Stimulated activated CD4-positive, alpha-beta T cell treated with anti-CD3 and anti-CD28 coated beads, Interleukin-2, amount 100 ng/mL, for 4 hours (primary cell): ENCODE data around the gene SEPTIN8.

Source experiments
- DNase-seq: peaks from one replicate; pipeline ENCODE4 v3.0.0-alpha.2; 2020; ENCODE audit warnings: low read depth

Gene SEPTIN8

DNA sequence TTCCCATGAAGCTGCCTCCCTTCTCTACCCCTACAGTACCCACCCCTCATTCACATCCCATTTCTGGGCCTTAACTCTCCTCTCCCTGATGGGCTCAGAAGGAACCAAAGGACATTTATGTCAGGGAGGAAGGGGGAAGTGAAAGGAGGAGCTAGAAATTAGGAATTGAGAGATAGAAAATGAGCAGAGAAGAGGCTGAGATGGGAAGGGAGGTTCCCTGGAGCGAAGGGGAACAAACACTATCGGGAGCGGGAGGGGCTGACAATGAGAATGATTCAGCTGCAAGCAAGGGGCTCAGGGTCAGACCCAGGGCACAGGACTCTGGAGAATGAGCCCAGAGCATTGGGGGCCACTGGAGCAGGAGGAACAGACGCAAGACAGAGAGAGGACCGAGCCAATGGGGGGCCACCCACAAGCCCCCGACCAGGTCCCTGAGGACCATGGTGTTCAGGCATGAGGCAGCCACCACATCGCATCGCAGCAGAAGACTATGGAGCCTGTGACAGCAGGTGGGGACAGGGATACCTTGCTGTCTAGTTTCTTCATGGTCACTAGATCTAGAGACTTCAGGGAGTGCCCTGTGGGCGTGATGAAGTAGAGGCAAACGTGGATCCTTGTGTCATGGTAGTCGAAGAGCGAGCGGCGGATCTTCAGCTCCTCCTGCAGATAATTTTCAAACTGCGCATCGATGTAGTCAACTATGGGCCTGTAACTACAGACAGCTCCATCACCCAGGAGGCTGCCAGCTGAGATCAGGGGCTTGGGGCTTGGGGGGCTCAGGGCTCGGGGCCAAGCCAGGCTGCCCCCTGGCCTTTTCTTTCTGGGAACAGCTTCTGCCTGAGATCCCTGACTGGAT, 13.6 kb downstream of the SEPTIN8 start:
- DNase-seq = no peak

DNA sequence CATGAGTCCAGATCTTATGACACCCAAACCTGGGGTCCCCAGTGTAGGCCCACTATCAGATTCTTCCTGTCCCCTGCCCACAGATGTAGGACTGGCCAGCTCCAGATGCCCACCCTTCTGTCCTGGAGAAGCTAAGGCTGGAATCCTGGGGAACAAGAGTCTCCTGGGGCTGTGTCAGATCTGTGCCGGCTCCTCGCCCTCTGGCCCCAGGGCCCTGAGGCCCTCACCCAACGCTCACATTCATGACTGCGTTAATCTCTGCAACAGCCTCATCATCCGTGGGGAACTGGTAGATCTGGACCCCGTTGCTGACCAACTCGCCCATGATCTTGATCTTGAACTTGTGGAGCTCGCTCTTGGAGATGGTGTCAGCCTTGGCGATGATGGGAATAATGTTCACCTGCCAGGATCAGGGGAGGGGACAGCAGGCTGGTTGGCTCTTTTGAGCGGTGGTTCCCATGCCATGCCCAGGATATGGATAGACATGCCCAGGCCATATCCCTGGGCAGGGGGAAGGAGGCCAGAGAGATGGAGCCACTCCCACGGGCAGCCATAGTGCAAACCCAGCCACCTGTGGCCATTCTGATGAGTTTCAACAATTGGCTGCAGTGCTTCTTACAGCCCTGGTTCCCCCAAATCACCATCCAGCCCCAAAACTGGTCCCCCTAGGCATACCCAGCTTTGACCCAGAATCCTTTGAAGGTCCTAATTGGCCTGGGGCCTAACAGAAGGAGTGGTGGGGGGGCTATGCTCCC, 14.6 kb downstream of the SEPTIN8 start:
- DNase-seq = no peak

DNA sequence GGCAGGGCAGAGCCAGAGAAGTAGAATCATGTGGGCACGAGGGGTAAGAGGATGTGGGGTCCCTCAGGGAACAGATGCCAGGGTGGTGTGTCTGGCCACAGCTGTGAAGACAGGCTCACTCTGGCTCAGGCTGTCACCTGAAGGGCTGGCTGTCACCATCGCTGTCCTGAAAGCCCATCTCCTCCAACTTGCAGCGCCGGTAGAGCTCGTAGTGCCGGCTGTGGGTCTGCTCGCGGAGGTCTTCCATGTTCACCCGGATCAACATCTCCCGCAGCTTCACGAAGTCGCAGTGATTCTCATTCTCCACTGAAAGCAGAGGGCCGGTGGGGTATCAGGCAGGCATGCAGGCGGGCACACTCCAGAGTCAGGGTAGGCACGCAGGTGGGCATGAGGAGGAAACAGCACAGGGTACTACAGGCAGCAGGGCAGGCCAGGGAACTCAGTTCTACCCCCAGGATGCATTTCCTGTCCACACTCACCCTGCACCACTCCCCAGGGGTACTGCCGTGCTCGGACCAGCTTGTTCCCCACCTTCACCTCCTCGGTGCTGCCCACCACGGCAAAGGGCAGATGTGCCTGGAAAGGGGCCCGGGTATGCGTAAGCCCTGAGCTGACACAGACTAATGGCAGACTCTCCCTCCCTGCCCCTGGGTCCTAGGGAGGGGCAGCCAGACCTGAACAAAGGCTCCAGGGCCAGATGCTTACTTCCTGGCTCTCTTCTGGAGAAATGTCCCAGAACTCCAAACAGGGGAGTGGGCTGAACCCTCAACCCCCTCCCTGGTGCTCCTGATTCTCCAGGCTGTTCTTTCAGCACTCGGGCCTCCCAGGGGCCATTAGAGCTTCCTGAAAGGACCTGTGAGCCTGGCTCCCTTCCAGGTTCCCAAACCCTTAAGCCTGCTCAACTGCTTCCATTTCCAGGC, 15.5 kb downstream of the SEPTIN8 start:
- DNase-seq = no peak

DNA sequence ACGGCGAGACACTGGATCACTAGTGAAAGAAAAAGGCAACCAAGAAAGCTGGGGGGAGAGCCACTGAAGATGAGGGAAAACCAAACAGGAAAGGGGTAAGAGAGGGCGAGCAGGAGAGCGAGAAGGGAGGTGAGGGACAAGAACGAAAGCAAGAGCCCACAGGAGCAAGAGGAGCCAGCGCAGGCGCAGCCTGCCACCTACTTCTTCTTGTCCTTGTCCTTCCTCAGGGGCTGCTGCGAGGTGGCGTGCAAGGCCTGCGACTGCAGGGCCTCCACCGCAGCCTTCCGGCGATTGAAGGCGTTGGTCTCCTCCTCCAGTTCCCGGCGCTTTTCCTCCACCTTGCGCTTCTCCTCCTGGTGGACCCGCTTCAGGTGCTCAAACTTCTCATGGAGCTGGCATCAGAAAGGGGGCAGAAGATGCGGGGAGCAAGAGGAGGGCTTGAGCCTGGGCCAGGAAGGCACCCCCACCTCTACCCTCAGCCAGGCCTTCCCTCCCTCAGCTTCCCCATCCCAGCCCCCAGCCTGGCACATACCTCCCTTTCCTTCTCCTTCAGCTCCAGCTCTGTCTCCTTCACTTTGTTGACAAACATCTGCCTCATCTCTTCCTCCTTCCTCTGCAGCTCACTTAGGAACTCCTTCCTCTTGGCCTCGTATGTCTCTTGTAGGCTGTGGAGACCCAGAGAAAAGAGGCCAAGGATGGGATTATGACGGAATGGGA, 16.3 kb downstream of the SEPTIN8 start:
- DNase-seq = no peak

DNA sequence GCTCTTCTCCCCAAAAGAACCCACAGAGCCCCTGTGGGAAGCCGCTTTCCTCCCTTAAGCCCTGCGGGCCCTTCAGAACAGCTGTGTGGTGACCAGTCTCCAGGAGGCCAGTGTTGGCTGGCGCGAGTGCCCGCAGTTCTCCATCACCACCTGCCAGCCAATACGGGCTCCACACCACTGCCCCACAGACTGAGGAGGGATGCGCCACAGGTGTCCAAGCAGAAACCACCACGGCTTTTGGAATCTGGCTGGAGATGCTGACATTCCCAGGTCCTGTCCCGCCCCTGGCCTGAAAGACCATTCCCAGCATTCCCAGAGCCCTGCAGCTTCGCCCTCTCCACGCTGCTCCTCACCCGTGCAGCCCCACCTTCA, 17.0 kb downstream of the SEPTIN8 start:
- DNase-seq = no peak

DNA sequence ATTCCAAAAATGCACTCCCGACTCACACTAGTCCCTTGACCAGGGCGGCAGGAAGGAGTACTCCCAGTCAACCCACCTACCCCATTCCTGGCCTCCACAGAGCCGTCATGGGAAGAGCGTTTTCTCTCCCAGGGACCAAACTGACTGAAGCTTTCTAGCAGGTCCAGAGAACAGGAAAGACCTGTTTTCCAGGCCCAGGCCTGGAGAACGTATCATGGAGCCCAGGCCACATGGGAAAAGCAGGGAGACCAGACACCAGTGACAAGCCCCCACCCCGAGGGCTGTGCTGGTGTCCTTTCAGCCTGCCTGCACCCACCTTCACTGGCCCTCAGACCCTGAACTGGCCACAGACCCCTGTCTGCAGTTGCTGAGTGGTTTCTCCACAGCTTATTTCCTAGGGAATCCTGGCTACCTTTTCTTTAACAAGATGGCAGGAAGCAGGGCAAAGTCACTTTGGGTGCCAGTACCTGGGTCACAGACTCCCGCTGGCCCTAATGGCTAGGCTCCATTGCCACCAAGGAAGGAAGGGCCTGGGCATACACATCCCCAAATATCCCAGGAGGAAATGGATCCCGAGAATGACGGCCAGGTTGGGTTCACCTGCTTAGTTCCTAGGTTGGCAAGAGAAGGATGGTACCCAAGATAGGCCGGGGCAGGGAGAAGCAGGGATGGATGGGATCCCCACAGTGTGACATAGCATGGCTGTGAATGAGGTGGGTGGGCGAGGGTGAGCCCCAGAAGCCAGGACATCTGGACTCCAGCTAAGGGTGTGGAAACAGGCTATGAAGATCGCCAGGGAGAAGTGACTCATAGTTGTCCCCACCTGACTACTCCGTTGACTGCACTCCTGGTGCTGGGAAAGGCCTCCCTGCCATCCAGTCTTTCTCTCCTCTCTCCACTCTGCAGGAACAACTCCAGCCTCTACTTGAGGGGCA, 17.7 kb downstream of the SEPTIN8 start:
- DNase-seq = no peak

DNA sequence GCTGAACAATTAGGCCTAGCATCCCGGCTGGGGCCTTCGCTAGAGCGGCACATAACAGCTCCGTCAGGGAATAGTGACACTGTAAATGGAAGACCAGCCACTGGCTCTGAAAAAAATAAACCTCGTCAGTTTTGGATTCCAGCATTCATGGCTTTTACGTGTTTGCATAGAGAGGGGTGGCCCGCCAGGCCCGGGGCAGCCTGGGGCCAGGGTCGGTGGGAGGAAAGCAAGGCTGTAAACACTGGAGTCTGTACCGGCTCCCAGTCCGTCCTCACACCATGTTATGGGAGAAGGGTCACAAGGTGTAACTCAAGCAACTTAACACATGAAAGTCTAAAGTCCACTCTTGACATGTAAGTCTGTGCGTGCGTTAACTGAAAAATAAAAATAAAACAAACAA, 18.6 kb downstream of the SEPTIN8 start:
- no peak for DNase-seq

DNA sequence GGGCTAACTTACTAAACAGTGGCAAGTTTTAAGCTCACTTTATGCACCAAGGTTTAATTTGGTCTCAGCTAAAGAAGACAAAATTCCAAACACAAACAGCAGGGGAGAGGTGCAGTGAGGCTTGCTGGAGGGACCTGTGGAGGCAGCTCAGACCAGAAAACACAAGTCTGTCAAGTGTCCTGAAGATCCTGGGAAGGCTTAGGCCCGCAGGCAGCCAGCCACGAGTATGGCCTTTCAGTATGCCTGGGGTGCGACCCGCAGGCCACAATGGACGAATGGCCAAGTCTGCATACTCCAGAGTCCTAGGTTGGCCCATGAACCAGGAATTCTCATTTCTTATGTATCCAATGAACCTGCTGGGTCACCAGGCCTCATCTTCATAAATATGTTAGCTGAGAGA, 20.5 kb downstream of the SEPTIN8 start:
- no peak for DNase-seq

DNA sequence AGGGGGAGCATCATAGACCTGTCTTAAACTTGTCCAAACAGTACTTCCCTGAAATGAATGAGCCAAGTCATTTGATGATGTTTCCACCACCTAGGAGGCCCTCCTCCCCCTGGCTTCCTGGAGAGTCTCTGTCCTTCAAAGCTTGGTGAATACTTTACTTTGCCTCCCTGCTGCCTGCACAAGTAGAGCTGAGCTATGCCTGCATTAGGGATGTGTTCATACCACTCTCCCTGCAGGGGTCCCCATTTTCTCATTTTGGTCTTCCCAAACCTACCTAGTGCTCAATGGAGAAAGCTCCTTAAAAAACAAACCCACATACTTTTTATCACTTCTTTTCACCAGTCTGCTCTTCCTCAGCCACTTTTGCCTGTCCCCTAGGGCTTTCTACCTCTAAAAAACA, 22.1 kb downstream of the SEPTIN8 start:
- no peak for DNase-seq

DNA sequence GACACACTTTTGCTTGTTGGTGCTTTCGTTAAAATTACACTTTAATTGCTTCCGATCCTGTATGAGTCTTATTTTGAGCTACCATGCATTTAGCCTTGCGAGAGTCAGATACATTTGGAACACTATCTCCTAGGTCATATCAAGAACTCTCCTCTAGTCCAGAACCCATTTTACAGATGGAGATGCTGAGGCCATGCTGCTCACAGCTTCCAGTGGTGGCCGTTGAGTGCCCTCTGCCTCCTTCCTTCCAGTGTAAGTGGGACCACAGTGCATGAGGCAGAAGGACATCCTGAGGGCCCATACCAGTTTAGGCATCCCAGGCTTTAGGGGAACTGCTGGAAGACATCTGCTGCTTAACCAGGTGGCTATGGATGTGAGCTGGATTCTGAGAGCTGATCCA, 22.9 kb downstream of the SEPTIN8 start:
- no peak for DNase-seq

DNA sequence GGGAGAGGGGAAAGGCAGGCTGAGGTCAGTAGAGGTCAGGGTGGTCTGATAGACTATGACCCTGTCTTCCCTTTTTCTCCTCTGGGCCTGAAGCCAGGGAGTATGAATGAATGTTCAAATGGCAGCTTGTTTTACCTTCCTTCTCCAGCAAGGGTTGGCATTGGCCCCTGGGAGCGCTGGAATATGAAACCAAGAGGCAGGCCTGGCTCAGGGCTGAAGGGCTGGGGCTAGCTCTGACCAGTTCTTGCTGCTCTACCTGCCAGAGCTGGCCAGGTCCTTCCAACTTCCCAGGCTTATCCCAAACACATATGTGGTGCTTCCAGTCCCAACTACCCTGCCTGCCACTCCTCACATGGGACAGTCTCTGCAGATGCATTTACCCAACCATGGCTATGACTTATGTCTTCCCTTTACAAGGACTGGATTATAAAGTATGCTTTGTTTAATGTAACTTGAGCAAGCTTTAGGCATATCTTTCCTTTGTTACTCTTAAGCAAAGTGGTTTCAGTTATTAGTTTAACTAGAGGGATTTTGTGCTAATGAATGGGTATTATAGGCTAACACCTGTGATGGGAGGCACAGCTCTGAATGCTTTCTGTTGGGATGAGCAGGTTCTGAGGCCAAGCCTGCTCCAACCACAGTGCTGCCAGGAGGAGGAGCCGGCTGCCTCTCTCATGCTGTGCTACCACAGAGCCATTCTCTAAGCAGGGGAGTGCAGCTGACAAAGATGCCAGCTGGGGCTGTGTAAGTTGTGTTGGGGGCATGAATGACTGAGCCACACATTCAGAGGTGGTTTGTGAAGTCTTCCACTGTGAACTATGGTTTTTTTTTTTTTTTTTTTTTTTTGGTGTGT, 23.7 kb downstream of the SEPTIN8 start:
- DNase-seq = no peak

DNA sequence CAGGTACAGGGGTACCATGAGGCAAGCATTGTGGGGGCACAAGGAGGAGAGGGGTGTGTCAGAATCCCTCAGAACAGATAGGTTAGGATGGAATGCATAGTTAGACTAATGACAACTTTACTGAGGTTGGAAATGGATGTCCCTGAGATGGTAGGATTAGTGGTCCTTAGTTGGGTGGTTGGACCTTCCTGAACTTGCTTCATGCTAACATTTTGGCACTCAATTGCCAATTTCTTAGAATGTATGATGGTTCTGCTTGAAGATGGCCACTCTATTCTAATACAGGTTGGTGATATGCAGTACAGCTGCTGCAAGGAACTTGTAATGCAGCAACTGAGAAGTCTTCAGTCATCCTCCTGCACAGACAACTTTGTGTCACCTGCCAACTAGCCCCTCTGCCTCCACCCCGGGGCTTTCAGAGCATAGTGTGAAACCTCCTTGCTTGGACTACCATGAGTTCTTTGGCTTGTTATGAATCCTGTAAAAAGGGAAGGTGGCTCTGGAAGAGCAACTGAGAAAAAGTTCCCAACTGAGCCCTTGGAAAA, 24.4 kb downstream of the SEPTIN8 start:
- no peak for DNase-seq

DNA sequence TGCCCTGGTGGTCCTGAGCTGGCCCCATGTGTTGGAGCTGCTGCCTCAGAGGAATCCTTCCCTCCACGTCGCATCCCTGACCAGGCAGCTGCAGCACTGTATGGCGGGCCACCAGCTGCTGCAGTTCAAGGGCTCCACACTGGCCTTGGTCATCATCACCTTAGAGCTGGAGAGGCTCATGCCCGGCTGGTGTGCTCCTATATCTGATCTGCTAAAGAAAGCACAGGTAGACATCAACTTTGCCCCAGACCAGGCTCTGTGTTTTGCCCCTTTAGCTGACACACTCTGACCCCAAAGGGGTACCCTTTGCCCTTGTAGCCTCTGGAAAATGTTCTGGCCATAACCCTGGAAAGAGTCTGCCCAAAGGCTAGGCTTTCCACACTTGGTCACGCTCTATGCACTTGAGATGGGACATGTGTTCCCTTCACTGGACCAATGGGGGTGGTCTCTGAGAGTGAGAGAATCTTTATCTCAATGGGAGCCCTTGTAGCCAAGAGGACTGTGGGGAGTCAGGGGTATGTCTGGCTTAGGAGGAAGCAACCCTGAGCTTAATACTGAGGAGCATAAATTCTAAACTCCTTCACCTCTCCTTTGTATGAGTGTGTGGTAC, 25.0 kb downstream of the SEPTIN8 start:
- no peak for DNase-seq

DNA sequence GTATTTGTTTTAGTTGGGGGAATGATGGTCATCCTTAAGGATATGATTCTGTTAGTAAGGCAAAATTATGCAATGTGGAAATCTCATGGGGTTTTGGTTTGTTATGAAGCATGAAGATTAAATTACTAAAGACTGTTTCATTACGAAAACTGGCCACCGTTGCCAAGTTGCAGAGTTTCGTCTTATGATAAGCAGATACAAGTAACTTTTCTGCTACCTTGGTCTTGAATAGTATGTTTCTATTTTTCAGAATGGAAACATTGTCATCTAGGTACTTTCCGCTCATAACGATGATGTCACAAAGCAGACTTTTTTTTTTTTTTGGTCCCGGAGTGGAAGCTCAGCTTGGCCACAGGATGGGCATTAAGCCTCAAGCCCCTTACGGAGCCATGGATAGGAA, 25.6 kb downstream of the SEPTIN8 start:
- no peak for DNase-seq

DNA sequence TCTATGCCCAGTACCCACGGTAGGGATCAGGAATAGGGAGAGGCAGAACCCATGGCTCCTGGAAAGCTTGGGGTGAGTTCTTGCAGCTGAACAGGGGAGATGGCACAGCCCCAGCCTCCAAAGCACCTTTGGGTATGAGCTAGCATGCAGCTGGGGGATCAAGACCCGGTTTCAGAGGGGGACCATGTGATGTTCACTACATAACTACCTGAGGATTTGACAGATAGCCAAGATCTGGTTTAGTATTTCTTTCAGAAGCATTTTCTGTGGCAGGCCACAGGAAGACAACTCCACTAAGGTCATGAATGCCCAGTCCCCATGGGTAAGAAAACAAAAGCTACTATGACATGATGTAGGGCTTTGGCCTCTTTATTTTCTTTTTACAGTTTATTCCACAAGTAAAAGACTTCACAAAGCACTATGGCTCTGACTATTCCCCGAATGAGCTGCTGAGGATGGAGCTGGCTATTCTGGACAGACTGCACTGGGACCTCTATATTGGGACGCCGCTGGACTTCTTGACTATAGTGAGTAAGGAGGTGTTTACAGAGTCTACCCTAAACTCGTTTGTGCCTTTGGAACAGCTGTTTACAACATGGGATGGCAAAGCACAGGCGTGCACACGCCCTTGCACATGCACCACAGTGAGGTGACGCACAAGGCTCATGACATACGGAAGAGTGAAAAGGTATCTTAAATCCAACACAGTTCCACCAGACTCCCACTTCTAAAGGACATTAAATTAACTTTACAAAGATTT, 26.4 kb downstream of the SEPTIN8 start:
- no peak for DNase-seq

DNA sequence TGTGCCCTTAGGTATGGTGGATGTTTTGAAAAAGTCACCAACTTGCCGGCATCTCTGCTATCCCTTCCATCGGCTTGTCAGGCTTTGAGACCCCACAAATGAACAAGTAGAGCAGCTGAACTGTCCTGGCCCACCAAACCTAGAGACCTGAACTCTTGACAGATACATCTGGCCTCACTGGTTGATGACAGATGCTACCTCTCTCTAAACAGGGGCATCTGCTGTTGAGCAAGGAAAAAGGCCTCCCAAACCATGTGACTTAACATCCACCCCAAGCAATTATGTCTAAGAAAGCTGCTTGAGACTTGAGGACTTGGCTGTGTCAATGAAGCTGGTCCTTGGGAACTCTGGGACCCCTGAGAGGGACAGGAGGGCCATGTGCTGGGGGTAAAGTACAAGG, 27.5 kb downstream of the SEPTIN8 start:
- DNase-seq = no peak

DNA sequence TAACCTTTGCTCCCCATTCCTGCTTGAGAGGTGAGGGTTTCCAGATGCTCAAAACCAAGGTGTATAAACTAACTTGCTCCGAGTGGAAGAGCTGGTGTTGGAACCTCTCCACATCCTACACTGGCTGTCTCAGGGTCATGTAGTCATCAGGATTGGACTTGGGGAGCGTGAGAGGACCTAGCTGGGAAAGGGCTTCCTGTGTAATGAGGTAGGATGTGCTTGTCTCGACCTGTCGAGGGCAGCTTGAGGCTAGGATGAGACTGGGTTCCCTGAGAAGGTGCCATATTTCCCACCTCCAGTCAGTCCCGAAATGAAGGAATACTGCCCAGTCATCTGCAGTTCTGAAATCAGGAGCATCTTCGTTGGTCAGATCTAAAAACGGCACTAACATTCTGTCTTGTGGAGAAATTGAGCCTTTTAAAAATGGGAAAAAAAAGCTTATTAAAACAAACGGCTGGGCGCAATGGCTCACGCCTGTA, 28.5 kb downstream of the SEPTIN8 start:
- DNase-seq = no peak
